ENCODE data around the gene TRIM15. TPM values are rescaled to one million over a fixed set of nuclear protein-coding genes. Genes with fewer than 3 reads are reported as not detected.
"Not testable (repeated sequence)": the region's sequence is repeated elsewhere in the genome, so short reads cannot be mapped to it uniquely, and the experiment has no call there.

The TRIM15 gene
- total RNA-seq, 1 experiment from 2014 or later = 6.5 TPM

GRCh38 chr6:30140240-30140639 lies 23.1 kb upstream of the TRIM15 start:
- H3K9ac ChIP-seq (ENCODE audit: low read length); DNase-seq (ENCODE audit: low read depth, low spot score); H3K4me3 ChIP-seq (replicated peaks in 1 of 2; ENCODE audit: low read depth in 1 of 2, low read length in 2 of 2); RAD21 ChIA-PET (ENCODE audit: low non-redundant PET in 1 of 2, low total read pairs in 2 of 2, uncharacterized antibody in 2 of 2, unreplicated experiment in 2 of 2); H4K20me1 ChIP-seq (ENCODE audit: insufficient read depth); H3K4me2 ChIP-seq (ENCODE audit: low read length); H3K27ac ChIP-seq (ENCODE audit: low read depth, low read length); H3K9me3 ChIP-seq (ENCODE audit: control insufficient read depth in 1 of 2, insufficient read depth in 1 of 2, low read depth in 1 of 2, low read length in 2 of 2); H3K36me3 ChIP-seq (ENCODE audit: control insufficient read depth in 1 of 2, insufficient read depth in 2 of 2, low read length in 2 of 2); H3K9me2 ChIP-seq (ENCODE audit: insufficient read depth); intact Hi-C loops (cut with micrococcal nuclease); BruUV-seq (replicated peaks); POLR2A ChIA-PET; H3K79me2 ChIP-seq (ENCODE audit: insufficient read depth, low read length); H2AFZ ChIP-seq (ENCODE audit: low read depth, low read length, poor library complexity, severe bottlenecking); H3K4me1 ChIP-seq (ENCODE audit: control insufficient read depth in 1 of 2, insufficient read depth in 2 of 2, low read length in 2 of 2); ATAC-seq; H3K27me3 ChIP-seq (ENCODE audit: insufficient read depth, low read length): not testable (repeated sequence)
- CTCF ChIA-PET = interaction anchor here (1.3 kb wide), 1 partner anchor 9 kb away, joined by 5 read pairs; no protein-coding TSS in a partner anchor

- CTCF ChIA-PET = interaction anchor here (1.1 kb wide), 1 partner anchor 12 kb away, joined by 6 read pairs; no protein-coding TSS in a partner anchor
- intact Hi-C loops (cut with micrococcal nuclease) = no loop called here
- H3K9me3 ChIP-seq (ENCODE audit: control insufficient read depth in 1 of 2, insufficient read depth in 1 of 2, low read depth in 1 of 2, low read length in 2 of 2) = no peaks in the 10 kb centered on the region
These were observed 20.7 kb upstream of the TRIM15 start for GRCh38 chr6:30142665-30143064.

More at GRCh38 chr6:30142665-30143064, 20.7 kb upstream of the TRIM15 start:
- ChIA-PET POLR2A (interaction anchor here (0.7 kb wide), 1 partner anchor 102 kb away, joined by 3 read pairs; no protein-coding TSS in a partner anchor), RAD21 (ENCODE audit: low non-redundant PET in 1 of 2, low total read pairs in 2 of 2, uncharacterized antibody in 2 of 2, unreplicated experiment in 2 of 2) (no interaction called here)
- BruUV-seq (replicated peaks) = no TSS peak
- no peak overlapping the region for H2AFZ ChIP-seq (ENCODE audit: low read depth, low read length, poor library complexity, severe bottlenecking)
- no peak overlapping the region for H3K4me2 ChIP-seq (ENCODE audit: low read length)
- H3K36me3 ChIP-seq (ENCODE audit: control insufficient read depth in 1 of 2, insufficient read depth in 2 of 2, low read length in 2 of 2) = no peaks in the 10 kb centered on the region
- H3K27ac ChIP-seq (ENCODE audit: low read depth, low read length) = no peak overlapping the region
- no peak overlapping the region for H3K4me3 ChIP-seq (replicated peaks in 1 of 2; ENCODE audit: low read depth in 1 of 2, low read length in 2 of 2)
- H3K9ac ChIP-seq (ENCODE audit: low read length) = no peak overlapping the region
- no peaks in the 10 kb centered on the region for H3K27me3 ChIP-seq (ENCODE audit: insufficient read depth, low read length)
- no peaks in the 10 kb centered on the region for H4K20me1 ChIP-seq (ENCODE audit: insufficient read depth)
- DNase-seq (ENCODE audit: low read depth, low spot score) (no peak), ATAC-seq (no peak)
- TF ChIP-seq ZNF274 (IDR thresholded peaks at IDR 0.05; ENCODE audit: low read depth, low read length) = no peak
- TF ChIP-seq ELF1 (IDR thresholded peaks at IDR 0.05; ENCODE audit: borderline replicate concordance, low read depth) = no peak
- TF ChIP-seq SIN3A (IDR thresholded peaks at IDR 0.05; ENCODE audit: low read depth) = no peak
- TF ChIP-seq EGR1 (IDR thresholded peaks at IDR 0.05; ENCODE audit: low read depth) = no peak
- TF ChIP-seq MAX (IDR thresholded peaks at IDR 0.05) = no peak
- no peak for TF ChIP-seq ZBTB33 (IDR thresholded peaks at IDR 0.05; ENCODE audit: extremely low read depth, insufficient replicate concordance, low read length)
- TF ChIP-seq CBX3 (IDR thresholded peaks at IDR 0.05; ENCODE audit: low read depth) = no peak
- TF ChIP-seq REST (IDR thresholded peaks at IDR 0.05; ENCODE audit: low read depth) = no peak
- no peak for TF ChIP-seq ZFX (IDR thresholded peaks at IDR 0.05)
- TF ChIP-seq RAD21 (IDR thresholded peaks at IDR 0.05; ENCODE audit: low read depth) = no peak
- TF ChIP-seq POLR2A (IDR thresholded peaks at IDR 0.05; ENCODE audit: borderline replicate concordance, extremely low read depth, insufficient read depth, insufficient read length) = no peak
- no peak for TF ChIP-seq SP1 (IDR thresholded peaks at IDR 0.05; ENCODE audit: low read depth)
- no peak for TF ChIP-seq TCF7L2 (IDR thresholded peaks at IDR 0.05; ENCODE audit: borderline replicate concordance, extremely low read depth, insufficient read depth, insufficient read length)
- no peak for TF ChIP-seq YY1 (IDR thresholded peaks at IDR 0.05; ENCODE audit: extremely low read depth, insufficient replicate concordance, low read depth, low read length)
- TF ChIP-seq FOSL1 (IDR thresholded peaks at IDR 0.05; ENCODE audit: low read depth) = no peak
- no peak for TF ChIP-seq EZH2 (IDR thresholded peaks at IDR 0.05)
- no peaks in the 10 kb centered on the region for H3K4me1 ChIP-seq (ENCODE audit: control insufficient read depth in 1 of 2, insufficient read depth in 2 of 2, low read length in 2 of 2)
- H3K79me2 ChIP-seq (ENCODE audit: insufficient read depth, low read length) = no peaks in the 10 kb centered on the region
- no peaks in the 10 kb centered on the region for H3K9me2 ChIP-seq (ENCODE audit: insufficient read depth)

All from HCT116 (cell line).